Measurements from ENCODE around the gene NENF. TPM values are rescaled to one million over a fixed set of nuclear protein-coding genes. Genes with fewer than 3 reads are reported as not detected.

Gene NENF
- total and polyA plus RNA-seq, 10 of the 15 experiments (the other 5 are each of a cell fraction or from before 2014, with no cell fraction given) = 5.1 to 83.4 (median 42.7) TPM

DNA sequence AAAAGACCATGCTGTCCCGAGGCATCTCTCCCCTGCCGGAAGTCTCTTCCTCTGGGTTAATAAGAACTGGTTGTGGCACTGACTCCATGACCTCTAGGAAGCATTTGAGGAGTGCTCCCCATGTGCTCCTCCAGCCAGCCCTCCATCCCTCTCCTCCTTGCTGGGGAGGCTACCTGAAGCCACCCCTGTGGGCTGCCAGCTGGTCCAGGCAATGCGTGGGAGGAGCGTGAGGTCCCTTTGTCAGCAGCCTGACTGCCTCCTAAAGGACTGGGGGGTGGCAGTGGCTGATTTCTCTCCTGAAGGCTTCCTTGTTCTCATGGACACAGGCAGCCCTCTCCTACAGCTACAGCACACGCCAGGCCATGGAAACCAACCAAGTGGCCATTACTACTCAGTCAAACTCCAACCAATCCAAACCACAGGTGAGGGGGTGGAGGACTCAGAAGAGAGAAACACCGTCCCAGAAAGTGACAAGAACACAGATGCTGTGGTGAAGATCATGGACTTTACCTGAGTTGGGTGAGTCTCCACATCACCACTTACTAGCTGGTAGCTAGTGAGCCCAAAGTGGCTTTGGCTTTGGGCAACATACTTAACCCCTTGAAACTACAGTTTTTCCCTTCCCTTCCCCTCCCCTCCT lies 35.2 kb downstream of the NENF start (continued):
- TF ChIP-seq SMAD5 (IDR thresholded peaks at IDR 0.05; ENCODE audit: low read depth) = no peak

DNA sequence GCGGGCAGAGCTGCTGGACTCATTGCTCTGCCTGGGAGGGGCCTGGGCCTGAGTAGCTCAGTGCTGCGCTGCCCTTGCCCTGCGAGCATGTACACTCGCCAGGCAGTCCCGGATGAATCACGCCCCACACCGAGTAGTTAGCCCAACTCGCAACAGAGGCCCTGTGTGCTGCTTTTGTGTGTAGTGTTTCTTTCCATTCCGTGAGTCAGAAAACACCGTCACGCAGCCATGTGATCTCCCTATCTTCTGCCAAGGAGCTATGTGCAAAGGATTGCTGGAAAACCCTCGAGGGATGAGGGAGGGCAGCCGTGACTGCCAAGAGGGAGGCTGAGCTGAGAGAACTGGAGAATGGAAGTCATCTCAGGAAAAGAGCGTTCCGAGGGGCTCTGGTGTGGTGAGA lies 37.3 kb downstream of the NENF start:
- ChIA-PET POLR2A (no interaction called here), SMC1A (ENCODE audit: uncharacterized antibody, unreplicated experiment) (interaction anchor here (0.6 to 1.6 kb wide), 3 partner anchors 14 to 311 kb away, joined by 3 to 11 read pairs (median 3); no protein-coding TSS in a partner anchor), CTCF (interaction anchor here (0.7 to 6.8 kb wide), 3 partner anchors 13 to 312 kb away, joined by 3 to 34 read pairs (median 4); no protein-coding TSS in a partner anchor), RAD21 (ENCODE audit: unreplicated experiment) (interaction anchor here (0.7 to 1.4 kb wide), 2 partner anchors 14 to 138 kb away, joined by 3 to 6 read pairs; partner anchors contain the start of gene ATF3)
- Histone ChIP-seq H3K9ac (ENCODE audit: control insufficient read depth, insufficient read depth, low read length) (no peak overlapping the region), H3K4me2 (ENCODE audit: control insufficient read depth, insufficient read depth) (no peak overlapping the region), H3K9me3 (replicated peaks; ENCODE audit: control insufficient read depth, insufficient read depth, low read length) (no peaks in the 10 kb centered on the region), H3K79me2 (ENCODE audit: control insufficient read depth, insufficient read depth, low read length) (no peaks in the 10 kb centered on the region), H3K4me3 (no peak overlapping the region), H3K27me3 (replicated peaks in 1 of 2; ENCODE audit: control insufficient read depth in 2 of 2, insufficient read depth in 2 of 2, low read length in 1 of 2) (no peaks in the 10 kb centered on the region), H4K20me1 (ENCODE audit: control insufficient read depth, insufficient read depth) (no peaks in the 10 kb centered on the region), H2AFZ (ENCODE audit: control insufficient read depth, low read depth, low read length) (no peak overlapping the region), H3K36me3 (ENCODE audit: control insufficient read depth in 2 of 2, insufficient read depth in 2 of 2, low read length in 1 of 2) (no peaks in the 10 kb centered on the region), H3K4me1 (ENCODE audit: control insufficient read depth, insufficient read depth, low read length) (no peaks in the 10 kb centered on the region), H3K27ac (ENCODE audit: control insufficient read depth, insufficient read depth) (no peak overlapping the region)
- no TSS peak for BruUV-seq (replicated peaks)
- intact Hi-C loops (cut with micrococcal nuclease; ENCODE audit: unreplicated experiment) (loop anchor here (10.0 kb wide), 1 partner anchor 285 kb away; no protein-coding TSS in a partner anchor), in situ Hi-C loops (cut with MboI) (no loop called here)
- WGBS (ENCODE audit: insufficient coverage, insufficient replicate concordance, low lambda C conversion rate, missing lambda C conversion rate) = 81% methylated on average over 15 of the region's 15 CpGs
- no peak for ATAC-seq
- no peak for DNase-seq (ENCODE audit: low read depth, low spot score)
- FAIRE-seq = no peak
- TF ChIP-seq SUZ12 (IDR thresholded peaks at IDR 0.05; ENCODE audit: unreplicated experiment) (no peak), ZNF24 (IDR thresholded peaks at IDR 0.05) (no peak), ZNF384 (IDR thresholded peaks at IDR 0.05; ENCODE audit: borderline replicate concordance, low read depth, low read length) (no peak), BRCA1 (IDR thresholded peaks at IDR 0.05; ENCODE audit: low read depth, low read length) (no peak), SMAD1 (IDR thresholded peaks at IDR 0.05; ENCODE audit: low read depth, partially characterized antibody) (no peak), RAD51 (IDR thresholded peaks at IDR 0.05) (no peak), POLR2AphosphoS5 (IDR thresholded peaks at IDR 0.05; ENCODE audit: low read length) (no peak), TCF12 (IDR thresholded peaks at IDR 0.05; ENCODE audit: low read depth, low read length) (no peak), POLR2AphosphoS2 (IDR thresholded peaks at IDR 0.05; ENCODE audit: low read depth, low read length) (no peak), NFYA (IDR thresholded peaks at IDR 0.05; ENCODE audit: borderline replicate concordance, low read depth, low read length) (no peak), STAT3 (IDR thresholded peaks at IDR 0.05; ENCODE audit: low read depth, low read length) (no peak)
- TF ChIP-seq, protein P1, sequence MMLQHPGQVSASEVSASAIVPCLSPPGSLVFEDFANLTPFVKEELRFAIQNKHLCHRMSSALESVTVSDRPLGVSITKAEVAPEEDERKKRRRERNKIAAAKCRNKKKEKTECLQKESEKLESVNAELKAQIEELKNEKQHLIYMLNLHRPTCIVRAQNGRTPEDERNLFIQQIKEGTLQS (IDR thresholded peaks at IDR 0.05; ENCODE audit: borderline replicate concordance, extremely low read depth, low read depth, low read length) = no peak
- TF ChIP-seq, protein P2, sequence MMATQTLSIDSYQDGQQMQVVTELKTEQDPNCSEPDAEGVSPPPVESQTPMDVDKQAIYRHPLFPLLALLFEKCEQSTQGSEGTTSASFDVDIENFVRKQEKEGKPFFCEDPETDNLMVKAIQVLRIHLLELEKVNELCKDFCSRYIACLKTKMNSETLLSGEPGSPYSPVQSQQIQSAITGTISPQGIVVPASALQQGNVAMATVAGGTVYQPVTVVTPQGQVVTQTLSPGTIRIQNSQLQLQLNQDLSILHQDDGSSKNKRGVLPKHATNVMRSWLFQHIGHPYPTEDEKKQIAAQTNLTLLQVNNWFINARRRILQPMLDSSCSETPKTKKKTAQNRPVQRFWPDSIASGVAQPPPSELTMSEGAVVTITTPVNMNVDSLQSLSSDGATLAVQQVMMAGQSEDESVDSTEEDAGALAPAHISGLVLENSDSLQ (IDR thresholded peaks at IDR 0.05) = no peak
- TF ChIP-seq, protein P3, sequence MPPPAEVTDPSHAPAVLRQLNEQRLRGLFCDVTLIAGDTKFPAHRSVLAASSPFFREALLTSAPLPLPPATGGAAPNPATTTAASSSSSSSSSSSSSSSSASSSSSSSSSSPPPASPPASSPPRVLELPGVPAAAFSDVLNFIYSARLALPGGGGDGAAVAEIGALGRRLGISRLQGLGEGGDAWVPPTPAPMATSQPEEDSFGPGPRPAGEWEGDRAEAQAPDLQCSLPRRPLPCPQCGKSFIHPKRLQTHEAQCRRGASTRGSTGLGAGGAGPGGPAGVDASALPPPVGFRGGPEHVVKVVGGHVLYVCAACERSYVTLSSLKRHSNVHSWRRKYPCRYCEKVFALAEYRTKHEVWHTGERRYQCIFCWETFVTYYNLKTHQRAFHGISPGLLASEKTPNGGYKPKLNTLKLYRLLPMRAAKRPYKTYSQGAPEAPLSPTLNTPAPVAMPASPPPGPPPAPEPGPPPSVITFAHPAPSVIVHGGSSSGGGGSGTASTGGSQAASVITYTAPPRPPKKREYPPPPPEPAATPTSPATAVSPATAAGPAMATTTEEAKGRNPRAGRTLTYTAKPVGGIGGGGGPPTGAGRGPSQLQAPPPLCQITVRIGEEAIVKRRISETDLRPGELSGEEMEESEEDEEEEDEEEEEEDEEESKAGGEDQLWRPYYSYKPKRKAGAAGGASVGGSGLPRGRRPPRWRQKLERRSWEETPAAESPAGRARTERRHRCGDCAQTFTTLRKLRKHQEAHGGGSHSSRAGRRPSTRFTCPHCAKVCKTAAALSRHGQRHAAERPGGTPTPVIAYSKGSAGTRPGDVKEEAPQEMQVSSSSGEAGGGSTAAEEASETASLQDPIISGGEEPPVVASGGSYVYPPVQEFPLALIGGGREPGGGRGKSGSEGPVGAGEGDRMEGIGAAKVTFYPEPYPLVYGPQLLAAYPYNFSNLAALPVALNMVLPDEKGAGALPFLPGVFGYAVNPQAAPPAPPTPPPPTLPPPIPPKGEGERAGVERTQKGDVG (CRISPR knock-in tag; IDR thresholded peaks at IDR 0.05) = no peak

Data from GM12878 (cell line).